ENCODE results near the gene COL17A1.

Gene COL17A1

DNA sequence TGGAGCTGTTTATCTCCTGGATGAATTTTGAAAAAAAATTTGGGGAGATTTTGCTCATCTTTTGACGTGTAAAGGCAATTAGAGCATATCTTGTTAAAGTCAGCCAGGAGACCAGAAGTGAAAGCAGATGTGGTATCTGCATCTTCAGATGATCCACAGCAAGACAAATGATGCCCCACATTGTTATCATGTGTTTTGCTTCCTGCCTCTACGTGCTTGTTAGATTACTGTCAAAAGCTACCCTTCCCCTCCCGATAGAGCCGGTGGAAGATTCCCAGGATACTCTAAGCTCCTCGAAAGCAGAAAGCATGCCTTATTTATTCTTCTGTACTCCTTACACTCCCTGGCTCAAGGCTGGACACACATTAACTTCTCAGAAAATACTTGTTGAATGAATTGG is 12.9 kb downstream of the COL17A1 start:
- no peak overlapping the region for H3K27ac ChIP-seq

GRCh38 chr10:104069613-104070012 is 16.1 kb downstream of the COL17A1 start:
- no peak for TF ChIP-seq ZFX (IDR thresholded peaks at IDR 0.05; ENCODE audit: borderline replicate concordance)
- TF ChIP-seq, protein P1, sequence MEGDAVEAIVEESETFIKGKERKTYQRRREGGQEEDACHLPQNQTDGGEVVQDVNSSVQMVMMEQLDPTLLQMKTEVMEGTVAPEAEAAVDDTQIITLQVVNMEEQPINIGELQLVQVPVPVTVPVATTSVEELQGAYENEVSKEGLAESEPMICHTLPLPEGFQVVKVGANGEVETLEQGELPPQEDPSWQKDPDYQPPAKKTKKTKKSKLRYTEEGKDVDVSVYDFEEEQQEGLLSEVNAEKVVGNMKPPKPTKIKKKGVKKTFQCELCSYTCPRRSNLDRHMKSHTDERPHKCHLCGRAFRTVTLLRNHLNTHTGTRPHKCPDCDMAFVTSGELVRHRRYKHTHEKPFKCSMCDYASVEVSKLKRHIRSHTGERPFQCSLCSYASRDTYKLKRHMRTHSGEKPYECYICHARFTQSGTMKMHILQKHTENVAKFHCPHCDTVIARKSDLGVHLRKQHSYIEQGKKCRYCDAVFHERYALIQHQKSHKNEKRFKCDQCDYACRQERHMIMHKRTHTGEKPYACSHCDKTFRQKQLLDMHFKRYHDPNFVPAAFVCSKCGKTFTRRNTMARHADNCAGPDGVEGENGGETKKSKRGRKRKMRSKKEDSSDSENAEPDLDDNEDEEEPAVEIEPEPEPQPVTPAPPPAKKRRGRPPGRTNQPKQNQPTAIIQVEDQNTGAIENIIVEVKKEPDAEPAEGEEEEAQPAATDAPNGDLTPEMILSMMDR (IDR thresholded peaks at IDR 0.05): no peak
- H3K27ac ChIP-seq: no peak overlapping the region

More for the DNA sequence above, 12.9 kb downstream of the COL17A1 start:
- TF ChIP-seq ZFX (IDR thresholded peaks at IDR 0.05; ENCODE audit: borderline replicate concordance): no peak
- TF ChIP-seq, protein P1 (IDR thresholded peaks at IDR 0.05): no peak

DNA sequence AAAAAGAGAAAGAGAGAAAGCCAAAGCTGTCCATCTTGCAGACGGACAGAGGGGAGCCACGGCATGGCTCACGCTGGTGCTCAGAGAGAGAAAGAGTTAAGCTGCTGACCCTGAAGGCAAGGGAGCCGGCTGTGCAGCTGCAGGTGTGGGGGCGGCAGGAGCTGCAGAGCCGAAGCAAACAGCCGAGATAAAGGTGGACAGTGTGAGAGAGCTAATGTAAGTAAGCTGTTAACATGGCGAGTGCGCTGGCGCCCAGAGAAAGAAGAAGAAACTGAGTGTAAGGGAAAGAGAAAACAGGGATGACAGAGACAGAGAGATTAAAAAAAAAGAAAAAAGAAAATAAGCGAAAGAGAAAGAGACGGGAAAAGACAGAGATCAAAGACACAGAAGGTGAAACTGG is 18.2 kb downstream of the COL17A1 start:
- TF ChIP-seq, protein P1 (IDR thresholded peaks at IDR 0.05): no peak
- no peak for TF ChIP-seq ZFX (IDR thresholded peaks at IDR 0.05; ENCODE audit: borderline replicate concordance)
- H3K27ac ChIP-seq: no peak overlapping the region

DNA sequence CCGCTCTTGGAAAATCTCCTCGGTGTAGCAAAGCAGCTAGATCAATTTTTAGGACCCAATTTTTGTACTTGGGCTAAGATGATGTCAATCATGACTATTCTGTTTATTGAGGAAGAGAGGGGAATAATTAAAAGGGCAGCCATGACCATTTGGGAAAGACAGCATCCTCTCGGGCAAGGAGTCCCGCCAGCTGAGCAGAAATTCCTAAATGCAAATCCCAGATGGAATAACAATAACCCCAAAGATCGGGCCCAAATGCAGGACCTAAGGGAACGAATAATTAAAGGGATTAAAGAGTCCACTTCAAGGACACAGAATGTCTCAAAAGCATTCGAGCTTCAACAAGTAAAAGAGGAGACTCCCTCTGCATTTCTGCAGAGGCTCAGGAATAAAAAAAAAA is 18.7 kb downstream of the COL17A1 start:
- no peak overlapping the region for H3K27ac ChIP-seq
- TF ChIP-seq ZFX (IDR thresholded peaks at IDR 0.05; ENCODE audit: borderline replicate concordance): no peak

DNA sequence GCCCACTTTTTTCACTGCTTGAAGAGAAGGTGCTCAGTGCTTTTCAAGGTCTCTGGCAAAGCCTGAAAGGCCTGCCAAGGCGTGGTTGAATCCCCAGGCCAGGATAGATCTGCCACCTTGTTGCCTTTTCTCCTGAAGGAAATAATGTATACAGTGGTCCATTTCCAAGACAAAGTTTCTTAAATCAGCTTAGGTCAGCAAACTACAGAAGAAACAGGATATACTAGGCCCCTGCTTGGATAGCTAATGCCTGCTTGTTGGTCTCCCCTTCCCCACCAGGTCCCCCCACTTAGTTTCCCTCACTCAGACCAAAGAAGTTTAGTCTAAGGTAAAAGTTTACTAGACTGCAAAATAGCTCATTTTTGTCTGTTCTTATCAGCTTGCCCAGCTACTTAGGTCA is 19.9 kb downstream of the COL17A1 start:
- H3K27ac ChIP-seq: no peak overlapping the region
- TF ChIP-seq ZFX (IDR thresholded peaks at IDR 0.05; ENCODE audit: borderline replicate concordance): no peak
- TF ChIP-seq, protein P1 (IDR thresholded peaks at IDR 0.05): no peak

DNA sequence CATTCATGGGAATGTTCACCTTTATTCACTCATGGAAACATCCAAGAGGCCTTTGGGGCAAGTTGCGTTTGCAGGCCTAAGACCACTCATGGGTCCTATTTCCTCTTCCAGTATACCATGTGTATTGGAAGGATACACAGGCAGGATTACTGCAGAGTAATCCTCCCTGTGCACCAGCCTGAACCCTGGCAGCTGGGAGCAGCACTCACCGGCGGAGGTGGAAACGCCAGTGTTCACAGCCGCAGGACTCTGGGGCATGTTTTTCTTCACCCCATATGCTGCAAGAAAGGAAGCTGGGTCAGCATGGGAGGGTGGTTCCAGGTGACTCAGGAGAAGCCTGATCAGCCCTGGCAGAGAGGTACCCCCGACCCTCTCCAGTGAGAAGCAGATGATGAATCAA is 24.5 kb downstream of the COL17A1 start:
- TF ChIP-seq, protein P1 (IDR thresholded peaks at IDR 0.05): no peak
- H3K27ac ChIP-seq: no peak overlapping the region

DNA sequence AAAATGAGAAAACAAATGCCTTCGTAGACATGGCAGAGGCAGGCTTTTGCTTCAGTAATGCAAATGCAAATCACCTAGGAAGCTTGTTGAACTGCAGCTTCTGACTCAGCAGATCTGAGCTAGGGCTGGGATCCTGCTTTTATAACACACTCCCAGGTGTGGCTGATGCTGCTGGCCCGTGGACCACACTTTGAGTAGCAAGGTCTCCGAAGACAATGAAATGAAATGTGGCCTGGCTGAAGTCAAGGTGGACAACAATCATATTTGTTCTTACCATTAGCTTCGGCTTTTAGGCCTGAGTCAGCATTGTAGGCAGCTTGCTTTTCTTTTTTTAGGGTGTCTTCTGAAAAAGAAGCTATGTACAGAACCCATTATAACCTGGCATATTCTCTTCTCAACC is 26.3 kb downstream of the COL17A1 start:
- no peak overlapping the region for H3K27ac ChIP-seq
- no peak for TF ChIP-seq ZFX (IDR thresholded peaks at IDR 0.05; ENCODE audit: borderline replicate concordance)
- TF ChIP-seq, protein P1 (IDR thresholded peaks at IDR 0.05): no peak

DNA sequence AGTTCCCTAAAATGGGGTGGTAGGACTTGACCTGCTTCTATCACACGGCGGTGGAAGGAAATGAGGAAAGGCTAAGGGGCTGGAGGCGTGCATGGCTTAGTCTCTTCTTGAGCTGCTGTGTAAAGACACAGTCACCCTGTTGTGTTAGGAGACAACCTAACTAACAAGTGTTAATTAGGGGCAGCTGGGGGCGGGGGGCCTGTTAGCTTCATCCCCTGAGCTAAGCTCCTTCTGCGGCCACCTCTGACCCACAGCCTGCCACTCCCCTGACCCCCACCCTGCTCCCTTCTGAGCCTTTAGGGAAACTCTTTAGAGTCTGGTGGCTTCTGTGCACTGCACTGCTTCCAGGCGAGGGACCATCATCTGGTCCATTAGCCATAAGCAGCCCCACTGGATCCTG is 28.0 kb downstream of the COL17A1 start:
- no peak overlapping the region for H3K27ac ChIP-seq
- no peak for TF ChIP-seq ZFX (IDR thresholded peaks at IDR 0.05; ENCODE audit: borderline replicate concordance)
- TF ChIP-seq, protein P1 (IDR thresholded peaks at IDR 0.05): no peak
